Measurements from ENCODE around the gene CLDN1.

The CLDN1 gene

GRCh38 chr3:190345027-190345821 lies 23.0 kb upstream of the CLDN1 start:
- ATAC-seq (no peak), DNase-seq (no peak)
- Mint-ChIP-seq H3K4me3 (no peak overlapping the region), H3K4me1 (no peaks in the 10 kb centered on the region), H3K27me3 (peaks cover 18% of the 10 kb centered on the region), H3K9me3 (peaks cover 5 to 17% of the 10 kb centered on the region in 2 donors), H3K27ac (no peak overlapping the region)

- H3K27ac Mint-ChIP-seq: no peak overlapping the region
- ATAC-seq (no peak), DNase-seq (no peak)
- peaks cover 18% of the 10 kb centered on the region for H3K27me3 Mint-ChIP-seq
- H3K9me3 Mint-ChIP-seq: peaks cover 5 to 8% of the 10 kb centered on the region in 2 donors
- H3K4me1 Mint-ChIP-seq: no peaks in the 10 kb centered on the region
- H3K4me3 Mint-ChIP-seq: no peak overlapping the region
Measured at GRCh38 chr3:190340071-190340470, 17.8 kb upstream of the CLDN1 start.

DNA sequence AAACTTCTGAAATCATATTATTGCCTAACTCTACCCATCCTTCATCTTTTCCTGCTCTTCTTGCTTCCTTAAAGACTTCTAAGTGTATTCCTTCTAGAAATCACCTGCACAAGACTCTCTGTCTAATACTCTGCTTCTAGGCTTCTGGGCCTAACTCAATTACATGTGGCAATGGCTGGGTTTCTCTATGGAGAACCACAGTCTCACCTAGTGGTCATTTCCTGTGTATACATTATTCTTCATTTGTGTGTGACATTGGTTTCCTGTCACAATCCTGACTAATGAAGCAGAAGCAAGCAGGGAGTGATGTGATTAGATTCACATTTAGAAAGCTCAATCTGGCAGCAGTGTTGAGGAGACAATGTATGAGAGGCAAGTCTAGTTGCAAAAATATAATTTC lies 16.9 kb upstream of the CLDN1 start:
- ATAC-seq (peak; percentile 80), DNase-seq (no peak)
- H3K4me1 Mint-ChIP-seq: no peaks in the 10 kb centered on the region
- no peak overlapping the region for H3K4me3 Mint-ChIP-seq
- H3K27me3 Mint-ChIP-seq: peaks cover 22% of the 10 kb centered on the region
- peaks cover 5 to 8% of the 10 kb centered on the region in 2 donors for H3K9me3 Mint-ChIP-seq
- H3K27ac Mint-ChIP-seq: no peak overlapping the region

DNA sequence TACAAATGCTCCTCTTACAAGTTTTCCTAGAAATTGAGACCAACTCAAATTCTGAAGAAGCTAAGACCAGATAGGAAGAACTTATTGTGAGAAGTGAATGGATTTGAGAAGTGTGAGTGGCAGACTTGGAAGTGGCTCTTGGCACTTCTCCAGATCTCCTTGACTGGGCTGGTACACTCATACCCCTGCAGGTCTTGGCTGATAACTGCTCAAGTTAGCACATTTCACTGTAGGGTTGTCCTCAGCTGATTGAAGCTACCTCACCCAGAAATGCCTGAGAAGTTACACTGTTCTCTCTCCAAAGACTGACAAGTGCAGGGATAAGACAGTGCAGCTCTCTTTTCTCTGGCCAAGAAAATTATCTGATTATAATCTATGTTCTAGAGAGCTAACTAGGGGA lies 16.5 kb upstream of the CLDN1 start:
- Mint-ChIP-seq H3K4me3 (no peak overlapping the region), H3K27ac (no peak overlapping the region), H3K9me3 (peaks cover 5 to 8% of the 10 kb centered on the region in 2 donors), H3K27me3 (peaks cover 26% of the 10 kb centered on the region), H3K4me1 (no peaks in the 10 kb centered on the region)
- no peak for DNase-seq
- no peak for ATAC-seq

- Mint-ChIP-seq H3K4me1 (no peaks in the 10 kb centered on the region), H3K9me3 (peaks cover 5 to 8% of the 10 kb centered on the region in 2 donors), H3K4me3 (no peak overlapping the region), H3K27ac (no peak overlapping the region), H3K27me3 (peaks cover 28% of the 10 kb centered on the region)
- DNase-seq (no peak), ATAC-seq (no peak)
Measured at GRCh38 chr3:190337301-190337700, 15.1 kb upstream of the CLDN1 start.

DNA sequence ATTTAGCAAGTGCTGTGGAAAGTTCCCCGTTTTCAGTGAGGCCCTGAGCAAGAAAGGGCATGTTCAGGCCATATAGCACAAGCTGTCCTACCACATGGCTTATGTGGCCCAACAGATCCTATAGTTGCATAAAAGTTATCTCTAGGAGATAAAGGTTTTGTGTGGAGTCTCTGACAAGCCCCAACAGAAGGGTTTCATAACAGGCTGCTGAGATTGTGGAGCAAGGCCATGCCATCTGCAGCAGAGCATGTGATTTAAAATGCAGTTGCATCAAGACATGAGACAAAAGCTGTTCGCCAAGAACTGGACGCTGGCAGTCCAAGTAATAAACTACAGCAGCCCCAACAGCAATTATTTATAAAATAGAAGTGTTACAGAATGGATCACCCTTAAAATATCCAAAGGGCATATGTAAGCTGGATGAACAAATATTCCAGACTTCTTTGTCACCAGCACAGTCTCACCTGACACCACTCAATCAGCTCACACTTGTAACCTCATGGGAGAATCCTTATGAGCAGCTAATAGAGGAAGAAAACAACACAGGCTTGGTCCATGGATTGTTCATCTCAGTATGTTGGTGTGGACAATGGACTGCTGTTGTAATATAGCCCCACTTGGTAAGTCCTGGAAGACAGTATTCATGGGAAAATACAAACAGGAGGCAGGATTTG lies 14.4 kb upstream of the CLDN1 start:
- no peak overlapping the region for H3K27ac Mint-ChIP-seq
- no peak overlapping the region for H3K4me3 Mint-ChIP-seq
- DNase-seq (no peak), ATAC-seq (no peak)
- H3K27me3 Mint-ChIP-seq: peaks cover 28% of the 10 kb centered on the region
- H3K4me1 Mint-ChIP-seq: no peaks in the 10 kb centered on the region
- peaks cover under 1 to 8% of the 10 kb centered on the region in 2 donors for H3K9me3 Mint-ChIP-seq

GRCh38 chr3:190333961-190334360 lies 11.7 kb upstream of the CLDN1 start:
- ATAC-seq (no peak), DNase-seq (no peak)
- Mint-ChIP-seq H3K27me3 (peaks cover 38% of the 10 kb centered on the region), H3K4me1 (no peaks in the 10 kb centered on the region), H3K9me3 (no peaks in the 10 kb centered on the region), H3K4me3 (no peak overlapping the region), H3K27ac (no peak overlapping the region)

DNA sequence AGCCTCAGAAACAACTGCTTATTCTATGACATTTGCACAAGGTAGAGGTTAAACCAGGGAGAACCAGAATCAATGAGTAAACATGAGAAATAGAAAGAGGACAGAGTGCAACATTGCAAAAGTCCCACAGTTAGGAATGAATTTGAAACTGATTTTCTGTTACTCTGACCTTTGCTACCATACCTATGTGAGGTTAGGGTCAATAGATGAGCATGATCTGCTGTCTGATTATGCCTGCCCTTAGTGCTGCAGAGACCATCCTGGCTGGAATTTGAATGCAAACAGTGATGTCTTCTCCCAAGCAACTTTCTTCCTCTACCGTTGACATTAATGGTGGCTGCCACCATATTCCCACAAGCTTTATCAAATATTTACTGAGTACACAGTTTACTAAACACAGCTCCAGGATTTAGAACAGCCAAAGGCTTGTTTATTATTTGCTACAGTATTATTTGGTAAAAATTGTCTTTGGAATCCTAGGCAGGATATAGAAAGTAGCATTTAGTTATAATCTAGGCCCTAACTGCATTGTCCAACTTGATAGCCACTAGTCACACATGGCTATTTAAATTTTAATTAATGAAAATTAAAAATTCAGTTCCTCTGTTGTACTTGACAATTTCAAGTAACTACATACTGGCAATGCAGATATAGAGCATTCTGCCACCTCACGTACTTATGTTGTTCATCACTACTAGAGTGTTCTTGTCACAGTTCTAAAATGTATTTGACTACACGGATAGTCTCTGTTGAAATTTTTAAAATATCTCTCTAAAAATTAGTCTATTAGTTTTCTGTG lies 8.9 kb upstream of the CLDN1 start:
- Mint-ChIP-seq H3K4me1 (no peaks in the 10 kb centered on the region), H3K27ac (no peak overlapping the region)
- ATAC-seq: no peak

DNA sequence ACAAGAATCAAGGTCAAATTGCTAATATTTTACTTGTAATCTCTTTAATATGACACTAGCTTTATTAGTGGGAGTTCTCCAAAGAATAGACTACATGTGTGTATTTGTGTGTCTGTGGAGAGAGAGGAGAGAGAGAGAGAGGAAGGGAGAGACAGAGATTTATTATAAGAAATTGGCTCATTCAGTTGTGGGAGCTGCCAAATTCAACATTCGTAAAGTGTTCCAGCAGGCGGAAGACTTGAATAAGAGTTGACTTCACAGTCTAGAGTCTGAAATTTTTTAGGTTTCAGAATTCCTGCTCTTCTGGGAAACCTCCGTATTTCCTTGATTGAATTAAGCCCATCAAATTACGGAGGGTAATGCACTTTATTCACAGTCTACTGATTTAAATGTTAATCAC lies 4.7 kb upstream of the CLDN1 start:
- Mint-ChIP-seq H3K27me3 (peaks cover 68% of the 10 kb centered on the region), H3K4me3 (no peak overlapping the region), H3K4me1 (peaks cover 13% of the 10 kb centered on the region), H3K9me3 (no peaks in the 10 kb centered on the region), H3K27ac (no peak overlapping the region)
- ATAC-seq (no peak), DNase-seq (no peak)

More for the DNA sequence above, 8.9 kb upstream of the CLDN1 start:
- Mint-ChIP-seq H3K27me3 (peaks cover 55% of the 10 kb centered on the region), H3K4me3 (no peak overlapping the region), H3K9me3 (no peaks in the 10 kb centered on the region)
- DNase-seq: no peak

- H3K27ac Mint-ChIP-seq: no peak overlapping the region
- H3K9me3 Mint-ChIP-seq: no peaks in the 10 kb centered on the region
- DNase-seq (no peak), ATAC-seq (no peak)
- peaks cover 68% of the 10 kb centered on the region for H3K27me3 Mint-ChIP-seq
- peaks cover 19% of the 10 kb centered on the region for H3K4me1 Mint-ChIP-seq
- H3K4me3 Mint-ChIP-seq: no peak overlapping the region
Measured at GRCh38 chr3:190326361-190326760, 4.1 kb upstream of the CLDN1 start.

DNA sequence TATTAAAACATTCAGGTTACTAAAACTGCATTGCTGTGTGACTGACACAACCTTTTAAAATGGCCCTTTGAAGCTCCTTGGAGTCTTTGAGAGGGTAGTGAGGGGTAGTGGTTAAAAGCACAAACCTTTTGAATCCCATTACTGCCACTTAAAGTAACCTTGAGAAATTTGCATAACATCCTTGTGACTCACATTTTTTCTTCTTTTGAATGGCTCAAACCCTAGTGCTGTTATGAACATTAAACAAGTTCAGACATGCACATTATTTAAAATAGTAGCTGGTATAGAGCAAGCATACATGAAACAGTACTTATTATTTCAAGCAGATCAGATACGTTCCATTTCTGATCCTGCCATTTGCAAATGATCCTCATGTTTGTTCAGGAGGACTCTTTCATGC lies 3.7 kb upstream of the CLDN1 start:
- no peak for ATAC-seq
- no peak overlapping the region for H3K27ac Mint-ChIP-seq
- H3K4me1 Mint-ChIP-seq: peaks cover 19% of the 10 kb centered on the region
- H3K4me3 Mint-ChIP-seq: no peak overlapping the region
- peaks cover 72% of the 10 kb centered on the region for H3K27me3 Mint-ChIP-seq
- no peaks in the 10 kb centered on the region for H3K9me3 Mint-ChIP-seq
- no peak for DNase-seq

GRCh38 chr3:190323246-190323626 lies 990 bp upstream of the CLDN1 start:
- no peaks in the 10 kb centered on the region for H3K9me3 Mint-ChIP-seq
- no peak for ATAC-seq
- peak overlapping the region; percentile 72 to 85 for H3K4me3 Mint-ChIP-seq
- H3K27ac Mint-ChIP-seq: no peak overlapping the region
- no peak for DNase-seq
- peaks cover 36% of the 10 kb centered on the region for H3K4me1 Mint-ChIP-seq
- H3K27me3 Mint-ChIP-seq: peaks cover 69% of the 10 kb centered on the region

DNA sequence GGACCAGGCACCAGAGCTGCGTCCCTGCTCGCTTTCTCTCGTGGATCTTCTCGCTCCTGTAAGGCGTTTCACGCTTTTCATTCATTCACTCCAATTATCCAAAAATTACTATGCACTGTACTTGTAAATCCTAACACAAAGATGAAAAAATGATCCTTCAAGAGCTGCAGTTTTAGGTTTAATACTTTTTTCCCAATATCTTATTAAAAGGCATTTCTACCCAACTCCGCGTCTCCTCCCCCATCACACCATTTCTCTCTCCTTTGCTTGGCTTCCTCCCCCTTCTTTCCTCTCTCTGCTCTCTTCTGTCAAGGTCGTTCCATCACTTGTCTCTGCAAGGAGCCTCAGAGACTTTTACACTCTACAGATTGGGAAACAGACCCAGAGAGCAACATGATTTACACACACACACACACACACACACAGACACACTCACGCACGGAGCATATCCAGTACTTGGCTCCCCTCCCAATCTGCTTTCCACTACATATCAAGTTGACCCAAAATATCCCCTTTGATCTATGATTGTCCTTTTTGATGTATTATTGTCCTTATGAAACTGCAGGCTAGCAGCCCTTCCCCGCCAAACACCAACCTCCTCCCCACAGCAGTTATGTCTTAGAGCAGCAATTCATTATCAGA lies 479 bp upstream of the CLDN1 start:
- DNase-seq (no peak), ATAC-seq (no peak)
- Mint-ChIP-seq H3K27me3 (peaks cover 70% of the 10 kb centered on the region), H3K27ac (no peak overlapping the region), H3K4me3 (peak overlapping the region; percentile 72 to 85), H3K4me1 (peaks cover 36% of the 10 kb centered on the region), H3K9me3 (no peaks in the 10 kb centered on the region)

DNA sequence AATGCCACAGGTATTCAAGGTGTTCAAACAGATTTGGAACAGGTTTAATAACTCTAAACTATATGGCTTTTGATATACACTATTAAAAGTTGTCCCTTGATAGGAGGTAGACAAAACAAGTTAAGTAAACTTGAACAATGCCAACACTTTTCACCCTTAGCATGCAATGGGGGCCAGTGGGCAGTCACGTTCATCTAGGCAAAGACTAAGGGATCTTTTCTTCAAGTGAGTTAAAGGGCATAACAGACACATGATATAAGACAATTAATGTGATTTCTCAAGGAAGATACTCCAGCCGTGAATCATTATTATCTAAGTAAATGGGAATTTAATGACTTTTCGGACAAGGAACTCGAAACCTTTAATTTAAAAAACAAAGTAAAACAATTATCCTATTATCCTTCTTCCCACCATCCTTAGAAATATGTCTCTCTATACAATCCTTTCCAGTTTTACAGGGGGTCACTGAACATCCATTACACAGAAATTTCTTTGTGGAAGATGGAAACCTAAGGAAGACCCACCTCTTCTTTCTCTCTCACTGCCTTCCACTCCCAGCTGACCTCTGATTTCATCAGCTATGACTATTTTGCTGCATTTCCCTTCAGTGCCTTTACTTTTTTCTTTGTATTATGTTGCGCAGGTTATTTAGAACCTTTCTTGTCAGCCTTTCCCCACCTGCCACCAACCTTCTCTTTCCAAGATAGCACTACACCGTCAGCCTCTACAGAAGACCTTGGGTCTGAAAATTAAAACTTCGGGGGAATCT lies 1.5 kb downstream of the CLDN1 start:
- H3K4me3 Mint-ChIP-seq: no peak overlapping the region
- H3K27me3 Mint-ChIP-seq: peaks cover 60% of the 10 kb centered on the region
- no peak for ATAC-seq
- DNase-seq: no peak
- H3K9me3 Mint-ChIP-seq: no peaks in the 10 kb centered on the region
- H3K4me1 Mint-ChIP-seq: peaks cover 36% of the 10 kb centered on the region
- H3K27ac Mint-ChIP-seq: no peak overlapping the region

DNA sequence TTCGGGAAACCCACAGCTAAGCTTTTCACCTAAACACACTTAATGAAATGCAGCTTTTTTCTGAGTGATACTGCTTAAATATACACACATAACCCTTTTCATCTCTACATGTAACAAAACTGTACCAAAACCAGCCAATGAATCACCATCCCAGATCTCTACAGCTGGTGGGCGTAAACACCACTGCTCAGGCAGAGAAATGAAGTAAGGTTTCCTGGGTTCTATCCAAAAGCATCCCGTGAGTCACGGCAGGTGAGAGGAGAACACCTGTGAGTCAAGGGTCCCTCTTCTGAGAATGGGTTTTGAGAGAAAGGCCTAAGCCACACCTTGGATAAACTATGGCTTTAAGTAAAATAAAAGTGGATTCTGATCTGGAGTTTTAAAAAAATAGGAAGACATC lies 2.6 kb downstream of the CLDN1 start:
- DNase-seq: peak; percentile 18 to 45

More for the DNA sequence above, 2.6 kb downstream of the CLDN1 start:
- no peaks in the 10 kb centered on the region for H3K9me3 Mint-ChIP-seq
- peak; percentile 70 for ATAC-seq
- no peak overlapping the region for H3K27ac Mint-ChIP-seq
- no peak overlapping the region for H3K4me3 Mint-ChIP-seq
- H3K4me1 Mint-ChIP-seq: peaks cover 36% of the 10 kb centered on the region
- H3K27me3 Mint-ChIP-seq: peaks cover 51% of the 10 kb centered on the region
